Measurements from ENCODE around the gene DLGAP3.
A peak's percentile ranks its signal among the peaks of the same experiment; 100 is the strongest.
"Not testable (repeated sequence)": the region's sequence is repeated elsewhere in the genome, so short reads cannot be mapped to it uniquely, and the experiment has no call there.

DLGAP3 gene

GRCh38 chr1:34929497-34929852 is at the start of gene DLGAP3:
Gene DLGAP3 (minus strand): TSS chr1:34929650. CDS start chr1:34905383, 24,267 bp downstream.
- peak; percentile 8 for DNase-seq

- DNase-seq = no peak
These were observed 49.5 kb upstream of the DLGAP3 start for GRCh38 chr1:34978921-34979320.

- no peak for DNase-seq
These were observed 48.4 kb upstream of the DLGAP3 start for GRCh38 chr1:34977858-34978257.

GRCh38 chr1:34977210-34977471 is 47.7 kb upstream of the DLGAP3 start:
- DNase-seq = no peak

- no peak for DNase-seq
These were observed 47.1 kb upstream of the DLGAP3 start for GRCh38 chr1:34976384-34977209.

- DNase-seq = no peak
These were observed 46.3 kb upstream of the DLGAP3 start for GRCh38 chr1:34975771-34976170.

GRCh38 chr1:34975338-34975737 is 45.9 kb upstream of the DLGAP3 start:
- no peak for DNase-seq

GRCh38 chr1:34974626-34975025 is 45.2 kb upstream of the DLGAP3 start:
- no peak for DNase-seq

- DNase-seq = no peak
These were observed 43.9 kb upstream of the DLGAP3 start for GRCh38 chr1:34973326-34973725.

GRCh38 chr1:34970829-34971228 is 41.4 kb upstream of the DLGAP3 start:
- DNase-seq = no peak

GRCh38 chr1:34970220-34970735 is 40.8 kb upstream of the DLGAP3 start:
- no peak for DNase-seq

GRCh38 chr1:34968297-34968696 is 38.8 kb upstream of the DLGAP3 start:
- not testable (repeated sequence) for DNase-seq

- DNase-seq = not testable (repeated sequence)
These were observed 38.2 kb upstream of the DLGAP3 start for GRCh38 chr1:34967672-34968071.

- DNase-seq = no peak
These were observed 36.1 kb upstream of the DLGAP3 start for GRCh38 chr1:34965597-34965996.

GRCh38 chr1:34950428-34950827 is 21.0 kb upstream of the DLGAP3 start:
- DNase-seq = no peak

- not testable (repeated sequence) for DNase-seq
These were observed 19.3 kb upstream of the DLGAP3 start for GRCh38 chr1:34948739-34949138.

- not testable (repeated sequence) for DNase-seq
These were observed 18.3 kb upstream of the DLGAP3 start for GRCh38 chr1:34947641-34948314.

- DNase-seq = no peak
These were observed 16.8 kb upstream of the DLGAP3 start for GRCh38 chr1:34946211-34946610.

- DNase-seq = not testable (repeated sequence)
These were observed 12.3 kb upstream of the DLGAP3 start for GRCh38 chr1:34941798-34942197.

GRCh38 chr1:34930702-34931071 is 1.2 kb upstream of the DLGAP3 start:
- DNase-seq = no peak

GRCh38 chr1:34929853-34930701 is 627 bp upstream of the DLGAP3 start:
- peak; percentile 4 for DNase-seq

- peak; percentile 12 for DNase-seq
These were observed 552 bp downstream of the DLGAP3 start for GRCh38 chr1:34928699-34929496.

All from stimulated activated CD4-positive, alpha-beta T cell treated with anti-CD3 and anti-CD28 coated beads, Interleukin-15, amount 100 ng/mL, for 24 hours (primary cell).